Prostate gland (tissue), 2 donors: Measurements from ENCODE around the gene IL15RA.

ENCODE experiments used
- POLR2A ChIP-seq: fragments of 450-650 bp; IDR thresholded peaks from one replicate; pipeline ENCODE4 v1.6.1; 2016; ENCODE audit warnings: antibody characterized with exemption, mild to moderate bottlenecking
- TF ChIP-seq, protein P1 (sequence below), 4 experiments: fragments of 200-600 bp in 2 of 4; fragments of 450-650 bp in 2 of 4; sonication (generic) in 2 of 4; IDR thresholded peaks; 1 replicate in 3 of 4; 2 replicates in 1 of 4; pipeline ENCODE4 v1.5.1; 2016 to 2019; ENCODE audit warnings: antibody characterized with exemption in 4 of 4, mild to moderate bottlenecking in 2 of 4, moderate library complexity in 2 of 4

DNA sequence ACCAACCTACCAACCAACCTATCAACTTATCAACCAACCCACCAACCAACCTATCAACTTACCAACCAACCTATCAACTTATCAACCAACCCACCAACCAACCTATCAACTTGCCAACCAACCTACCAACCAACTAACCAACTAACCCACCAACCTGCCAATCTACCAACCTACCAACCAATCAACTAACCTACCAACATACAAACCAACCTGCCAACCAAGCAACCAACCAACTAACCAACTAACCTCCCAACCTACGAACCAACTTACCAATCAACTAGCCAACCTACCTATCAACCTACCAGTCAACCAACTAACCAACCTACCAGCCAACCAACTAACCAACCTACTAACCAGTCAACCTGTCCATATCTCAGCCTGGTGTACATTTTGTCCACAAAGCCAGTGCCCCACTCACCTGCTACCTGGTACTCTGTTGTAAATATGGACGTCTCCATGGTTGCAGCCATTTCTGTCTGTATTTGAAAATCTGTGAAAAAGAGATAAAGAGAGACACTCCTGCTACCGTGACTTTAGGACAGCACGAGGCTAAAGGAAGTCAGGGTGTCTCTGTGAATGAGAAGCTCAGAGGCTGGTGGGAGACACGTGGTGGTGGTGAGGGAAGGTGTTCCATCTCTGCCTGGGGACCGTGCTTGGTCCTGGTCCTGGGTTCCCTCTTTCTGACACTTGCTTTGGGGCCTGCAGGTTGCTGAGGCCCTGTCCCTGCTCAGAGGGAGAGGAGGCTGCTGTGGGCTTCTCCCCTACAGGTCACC is 41.9 kb upstream of the IL15RA start:
- TF ChIP-seq, protein P1, sequence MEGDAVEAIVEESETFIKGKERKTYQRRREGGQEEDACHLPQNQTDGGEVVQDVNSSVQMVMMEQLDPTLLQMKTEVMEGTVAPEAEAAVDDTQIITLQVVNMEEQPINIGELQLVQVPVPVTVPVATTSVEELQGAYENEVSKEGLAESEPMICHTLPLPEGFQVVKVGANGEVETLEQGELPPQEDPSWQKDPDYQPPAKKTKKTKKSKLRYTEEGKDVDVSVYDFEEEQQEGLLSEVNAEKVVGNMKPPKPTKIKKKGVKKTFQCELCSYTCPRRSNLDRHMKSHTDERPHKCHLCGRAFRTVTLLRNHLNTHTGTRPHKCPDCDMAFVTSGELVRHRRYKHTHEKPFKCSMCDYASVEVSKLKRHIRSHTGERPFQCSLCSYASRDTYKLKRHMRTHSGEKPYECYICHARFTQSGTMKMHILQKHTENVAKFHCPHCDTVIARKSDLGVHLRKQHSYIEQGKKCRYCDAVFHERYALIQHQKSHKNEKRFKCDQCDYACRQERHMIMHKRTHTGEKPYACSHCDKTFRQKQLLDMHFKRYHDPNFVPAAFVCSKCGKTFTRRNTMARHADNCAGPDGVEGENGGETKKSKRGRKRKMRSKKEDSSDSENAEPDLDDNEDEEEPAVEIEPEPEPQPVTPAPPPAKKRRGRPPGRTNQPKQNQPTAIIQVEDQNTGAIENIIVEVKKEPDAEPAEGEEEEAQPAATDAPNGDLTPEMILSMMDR (IDR thresholded peaks at IDR 0.05) = no peak
- no peak for TF ChIP-seq POLR2A
